Astrocyte of the cerebellum (primary cell): Measurements from ENCODE around the gene TMCC1.
A peak's percentile ranks its signal among the peaks of the same experiment; 100 is the strongest.

Source experiments
- DNase-seq: peaks from one replicate; pipeline ENCODE4 v3.0.0-alpha.2; 2011; ENCODE audit warnings: low read depth
- H3K4me3 ChIP-seq: 2 replicates; pipeline ENCODE4 v1.5.1; 2011; ENCODE audit warnings: mild to moderate bottlenecking, low read depth, low read length, moderate library complexity
- CTCF ChIP-seq: IDR thresholded peaks from 2 replicates; pipeline ENCODE4 v1.5.1; 2012; ENCODE audit warnings: low read length, low read depth, moderate library complexity, mild to moderate bottlenecking; ENCODE audit errors: missing control alignments
- in situ Hi-C: cut with HindIII; loops from 2 replicates; pipeline ENCODE4 v1.10.0; 2017; ENCODE audit warnings: low sequenced_read_pairs

The TMCC1 gene

DNA sequence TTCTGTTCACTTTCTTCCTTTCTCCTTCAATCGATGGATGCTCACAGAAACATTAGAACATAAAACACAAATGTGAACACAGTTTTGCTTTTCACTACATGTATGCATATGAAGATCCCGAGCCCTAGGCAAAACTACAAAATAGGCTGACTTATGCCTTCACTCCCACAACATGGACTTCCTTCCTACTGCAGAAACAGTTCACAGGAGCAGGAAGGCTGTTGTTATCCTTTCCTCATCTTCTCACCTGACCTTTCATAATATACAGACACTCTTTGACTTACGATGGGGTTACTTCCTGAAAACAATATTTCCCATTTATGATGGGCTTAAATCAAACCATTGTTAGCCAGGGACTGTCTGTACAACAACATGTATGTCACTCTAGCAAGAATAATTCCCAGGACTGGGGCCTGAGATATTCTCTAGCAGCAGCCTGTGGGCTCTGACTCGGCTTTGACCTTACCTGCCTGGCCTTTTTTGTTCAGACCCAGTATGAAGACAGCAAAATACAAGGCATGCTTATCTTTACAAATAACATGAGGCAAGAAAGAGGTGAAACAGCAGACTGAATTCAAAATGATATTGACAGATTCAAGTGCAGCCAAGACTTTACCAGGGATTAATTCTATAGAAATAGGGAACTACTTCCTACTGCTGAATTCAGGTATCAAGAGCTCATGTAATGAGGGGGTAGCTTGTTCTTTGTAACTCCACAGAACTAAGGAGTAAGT is 235.2 kb downstream of the TMCC1 start:
- no peak for DNase-seq
- TF ChIP-seq CTCF: no peak
- no peak overlapping the region for H3K4me3 ChIP-seq
- in situ Hi-C loops: no loop called here

- peak; percentile 12 for DNase-seq
- H3K4me3 ChIP-seq: no peak overlapping the region
- in situ Hi-C loops: no loop called here
- no peak for TF ChIP-seq CTCF
Measured at GRCh38 chr3:129657261-129658046, 236.1 kb downstream of the TMCC1 start.

- in situ Hi-C loops: no loop called here
- DNase-seq: no peak
- no peak overlapping the region for H3K4me3 ChIP-seq
- TF ChIP-seq CTCF: no peak
Measured at GRCh38 chr3:129656659-129657247, 236.8 kb downstream of the TMCC1 start.

DNA sequence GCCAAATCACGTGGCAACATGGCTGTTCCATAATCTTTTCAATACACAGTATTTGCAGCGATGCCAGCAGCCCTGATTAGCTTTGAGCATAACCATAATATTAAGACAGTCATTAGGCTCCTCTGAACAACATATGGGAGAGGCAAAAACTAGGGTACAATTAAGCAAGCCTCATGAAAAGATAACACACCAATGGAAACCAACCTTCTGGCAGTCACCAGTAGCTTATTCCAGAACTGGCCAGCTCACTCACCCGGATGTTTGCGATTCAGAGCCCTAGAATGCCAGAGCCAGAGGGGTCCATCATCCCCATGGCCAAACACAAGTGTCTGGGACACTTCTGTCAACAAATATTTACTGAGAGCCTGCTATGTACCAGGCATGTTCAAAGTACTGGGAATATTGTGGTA is 238.2 kb downstream of the TMCC1 start:
- H3K4me3 ChIP-seq: no peak overlapping the region
- no peak for DNase-seq
- TF ChIP-seq CTCF: no peak
- in situ Hi-C loops: no loop called here

- TF ChIP-seq CTCF: no peak
- no peak overlapping the region for H3K4me3 ChIP-seq
- in situ Hi-C loops: no loop called here
- DNase-seq: peak; percentile 26
Measured at GRCh38 chr3:129654131-129654530, 239.4 kb downstream of the TMCC1 start.

GRCh38 chr3:129653019-129653418 is 240.5 kb downstream of the TMCC1 start:
- no peak for TF ChIP-seq CTCF
- in situ Hi-C loops: no loop called here
- DNase-seq: no peak
- no peak overlapping the region for H3K4me3 ChIP-seq
